Measurements from ENCODE around the gene SEC24C.
"Not testable (repeated sequence)": the region's sequence is repeated elsewhere in the genome, so short reads cannot be mapped to it uniquely, and the experiment has no call there.

Gene SEC24C

GRCh38 chr10:73743905-73744663 is at the start of gene SEC24C:
Gene SEC24C, plus strand, starts transcription at chr10:73744372. Its CDS starts 2,461 bp downstream, at chr10:73746833.
- peak; percentile 87 to 92 for DNase-seq (ENCODE audit: low read depth in 2 of 2)

GRCh38 chr10:73695302-73695701 is 48.9 kb upstream of the SEC24C start:
- not testable (repeated sequence) for DNase-seq (ENCODE audit: low read depth in 2 of 2)

GRCh38 chr10:73697675-73698159 is 46.5 kb upstream of the SEC24C start, which contains the start of gene AGAP5:
Gene AGAP5, minus strand, starts transcription at chr10:73698109. Its CDS starts 354 bp downstream, at chr10:73697755.
- not testable (repeated sequence) for DNase-seq (ENCODE audit: low read depth in 2 of 2)

GRCh38 chr10:73698819-73699218 is 45.4 kb upstream of the SEC24C start:
- DNase-seq (ENCODE audit: low read depth in 2 of 2) = not testable (repeated sequence)

- not testable (repeated sequence) for DNase-seq (ENCODE audit: low read depth in 2 of 2)
Measured at GRCh38 chr10:73703924-73704323, 40.2 kb upstream of the SEC24C start.

- DNase-seq (ENCODE audit: low read depth in 2 of 2) = not testable (repeated sequence)
Measured at GRCh38 chr10:73705506-73706072, 38.6 kb upstream of the SEC24C start.

GRCh38 chr10:73706488-73706887 is 37.7 kb upstream of the SEC24C start:
- DNase-seq (ENCODE audit: low read depth in 2 of 2) = not testable (repeated sequence)

GRCh38 chr10:73707628-73708027 is 36.5 kb upstream of the SEC24C start:
- not testable (repeated sequence) for DNase-seq (ENCODE audit: low read depth in 2 of 2)

- not testable (repeated sequence) for DNase-seq (ENCODE audit: low read depth in 2 of 2)
Measured at GRCh38 chr10:73708122-73708521, 36.0 kb upstream of the SEC24C start.

- not testable (repeated sequence) for DNase-seq (ENCODE audit: low read depth in 2 of 2)
Measured at GRCh38 chr10:73711683-73712082, 32.5 kb upstream of the SEC24C start.

GRCh38 chr10:73713912-73714311 is 30.3 kb upstream of the SEC24C start:
- not testable (repeated sequence) for DNase-seq (ENCODE audit: low read depth in 2 of 2)

- DNase-seq (ENCODE audit: low read depth in 2 of 2) = not testable (repeated sequence)
Measured at GRCh38 chr10:73714483-73714882, 29.7 kb upstream of the SEC24C start.

- DNase-seq (ENCODE audit: low read depth in 2 of 2) = not testable (repeated sequence)
Measured at GRCh38 chr10:73715179-73716156, 28.7 kb upstream of the SEC24C start.

GRCh38 chr10:73716251-73716650 is 27.9 kb upstream of the SEC24C start:
- no peak for DNase-seq (ENCODE audit: low read depth in 2 of 2)

- DNase-seq (ENCODE audit: low read depth in 2 of 2) = no peak
Measured at GRCh38 chr10:73717556-73717955, 26.6 kb upstream of the SEC24C start.

- not testable (repeated sequence) for DNase-seq (ENCODE audit: low read depth in 2 of 2)
Measured at GRCh38 chr10:73720561-73720960, 23.6 kb upstream of the SEC24C start.

GRCh38 chr10:73723516-73723915 is 20.7 kb upstream of the SEC24C start:
- no peak for DNase-seq (ENCODE audit: low read depth in 2 of 2)

GRCh38 chr10:73729781-73730152 is 14.4 kb upstream of the SEC24C start:
- peak in 1 of 2 donors; percentile 28 for DNase-seq (ENCODE audit: low read depth in 2 of 2)

- peak; percentile 79 to 83 for DNase-seq (ENCODE audit: low read depth in 2 of 2)
Measured at GRCh38 chr10:73730153-73730906, 13.8 kb upstream of the SEC24C start.

GRCh38 chr10:73731588-73732375 is 12.4 kb upstream of the SEC24C start:
- no peak for DNase-seq (ENCODE audit: low read depth in 2 of 2)
